PC-9 (cell line): Measurements from ENCODE around the gene APOA4. TPM values are rescaled to one million over a fixed set of nuclear protein-coding genes. Genes with fewer than 3 reads are reported as not detected.

Experiments used
- BruUV-seq: library from RNA; stranded (reverse); fragments of 400-500 nt; replicated peaks from 2 replicates; lab custom pipeline; 2021; lab: Mats Ljungman, UMichigan
- CTCF ChIA-PET: fragments of 300-600 bp; sonication (Branson Sonifier 250); formaldehyde crosslinking; loops from one replicate; lab custom pipeline; 2022; ENCODE audit warnings: antibody characterized with exemption; lab: Charles Lee
- POLR2A ChIA-PET: fragments of 300-600 bp; sonication (Branson Sonifier 250); formaldehyde crosslinking; loops from one replicate; lab custom pipeline; 2022; ENCODE audit warnings: antibody characterized with exemption; ENCODE audit not compliant: unreplicated experiment; lab: Charles Lee
- DNase-seq, 2 experiments: peaks; one replicate each; pipeline versions ENCODE4 v3.0.0 to v3.0.0-alpha.2; 2015 to 2022; ENCODE audit warnings: mixed read lengths in 1 of 2
- H2AFZ ChIP-seq: fragments of 200-600 bp; sonication (generic); 2 replicates; pipeline ENCODE4 v1.8.1; 2017; ENCODE audit warnings: antibody characterized with exemption
- H3F3A ChIP-seq: fragments of 200-600 bp; sonication (generic); 2 replicates; pipeline ENCODE4 v1.8.1; 2017; ENCODE audit warnings: antibody characterized with exemption, mild to moderate bottlenecking, low read depth; ENCODE audit not compliant: insufficient read depth
- H3K27ac ChIP-seq: fragments of 200-600 bp; sonication (generic); 2 replicates; pipeline ENCODE4 v1.6.1; 2016; ENCODE audit warnings: mixed run types
- H3K27me3 ChIP-seq: fragments of 200-600 bp; sonication (generic); 2 replicates; pipeline ENCODE4 v1.6.1; 2016; ENCODE audit warnings: low read depth, mixed run types; ENCODE audit not compliant: insufficient read depth
- H3K36me3 ChIP-seq: fragments of 200-600 bp; sonication (generic); 2 replicates; pipeline ENCODE4 v1.6.1; 2016; ENCODE audit warnings: low read depth, mixed run types
- H3K4me1 ChIP-seq: fragments of 200-600 bp; sonication (generic); replicated peaks from 2 replicates; pipeline ENCODE4 v1.6.1; 2016; ENCODE audit warnings: mixed run types; ENCODE audit not compliant: insufficient read depth
- H3K4me2 ChIP-seq: fragments of 200-600 bp; sonication (generic); 2 replicates; pipeline ENCODE4 v1.6.1; 2017; ENCODE audit warnings: mixed run types
- H3K4me3 ChIP-seq: fragments of 200-600 bp; sonication (generic); 2 replicates; pipeline ENCODE4 v1.6.1; 2016; ENCODE audit warnings: mixed run types
- H3K79me2 ChIP-seq: fragments of 200-600 bp; sonication (generic); 2 replicates; pipeline ENCODE4 v1.6.1; 2017; ENCODE audit warnings: low read depth, mixed run types
- H3K9me2 ChIP-seq: fragments of 200-600 bp; sonication (generic); 2 replicates; pipeline ENCODE4 v1.8.1; 2017; ENCODE audit warnings: mild to moderate bottlenecking; ENCODE audit not compliant: insufficient read depth
- H3K9me3 ChIP-seq: fragments of 200-600 bp; sonication (generic); 2 replicates; pipeline ENCODE4 v1.8.1; 2016; ENCODE audit warnings: low read depth; ENCODE audit not compliant: insufficient read depth
- H4K20me1 ChIP-seq: fragments of 200-600 bp; sonication (generic); 2 replicates; pipeline ENCODE4 v1.8.1; 2017; ENCODE audit not compliant: insufficient read depth
- CTCF ChIP-seq: fragments of 200-600 bp; sonication (generic); conservative IDR thresholded peaks from 2 replicates; pipeline ENCODE4 v1.6.1; 2017; ENCODE audit warnings: mixed run types, antibody characterized with exemption, mild to moderate bottlenecking, moderate library complexity
- EZH2 ChIP-seq: fragments of 200-600 bp; sonication (generic); IDR thresholded peaks from 2 replicates; pipeline ENCODE4 v1.8.0; 2017; ENCODE audit warnings: antibody characterized with exemption, low read depth
- intact Hi-C: fragments of 100-400 bp; cut with micrococcal nuclease; formaldehyde crosslinking; loops from one replicate; pipeline ENCODE4 v1.10.0; 2022; ENCODE audit not compliant: unreplicated experiment
- total RNA-seq: library from RNA; stranded (reverse); gene quantifications from 2 replicates; pipeline ENCODE4 v1.2.3, GENCODE V29; 2021

APOA4 gene
- total RNA-seq, 1 experiment from 2014 or later = not detected

- DNase-seq = no peak
- Histone ChIP-seq H3K4me2 (no peak overlapping the region), H3K36me3 (no peaks in the 10 kb centered on the region), H4K20me1 (no peaks in the 10 kb centered on the region), H3F3A (no peaks in the 10 kb centered on the region), H2AFZ (no peak overlapping the region), H3K9me2 (no peaks in the 10 kb centered on the region), H3K27ac (no peak overlapping the region), H3K4me1 (no peaks in the 10 kb centered on the region), H3K79me2 (no peaks in the 10 kb centered on the region), H3K9me3 (no peaks in the 10 kb centered on the region), H3K4me3 (no peak overlapping the region), H3K27me3 (no peaks in the 10 kb centered on the region)
- intact Hi-C loops = loop anchor here (5.0 kb wide), 1 partner anchor 51 kb away; the partner anchor contains the start of gene ZPR1
- POLR2A ChIA-PET = no interaction called here
- CTCF ChIA-PET = no interaction called here
- TF ChIP-seq CTCF = no peak
- no peak for TF ChIP-seq EZH2
- no TSS peak for BruUV-seq
Measured at GRCh38 chr11:116838321-116839084, 15.4 kb upstream of the APOA4 start.

GRCh38 chr11:116837231-116838091 lies 14.4 kb upstream of the APOA4 start, which contains the start of gene APOA1:
Gene APOA1, minus strand, starts transcription at chr11:116837622. Its CDS starts 235 bp downstream, at chr11:116837387.
- Histone ChIP-seq H2AFZ (no peak within 1 kb of the TSS), H3F3A (no peaks in the 10 kb centered on the region), H3K79me2 (no peaks in the 10 kb centered on the region), H3K27me3 (no peaks in the 10 kb centered on the region), H4K20me1 (no peaks in the 10 kb centered on the region), H3K4me1 (peaks cover 1% of the 10 kb centered on the region; the same call in 1 of the 2 replicates), H3K9me2 (no peaks in the 10 kb centered on the region), H3K4me3 (no peak within 1 kb of the TSS), H3K36me3 (no peaks in the 10 kb centered on the region), H3K4me2 (no peak within 1 kb of the TSS), H3K27ac (no peak within 1 kb of the TSS), H3K9me3 (no peaks in the 10 kb centered on the region)
- no TSS peak for BruUV-seq
- CTCF ChIA-PET = no interaction called here
- POLR2A ChIA-PET = interaction anchor here (0.6 kb wide), 1 partner anchor 8 kb away, joined by 6 read pairs; no protein-coding TSS in a partner anchor
- no peak for DNase-seq
- intact Hi-C loops = loop anchor here (5.0 kb wide), 1 partner anchor 50 kb away; the partner anchor contains the start of gene ZPR1
- TF ChIP-seq CTCF = no peak
- no peak for TF ChIP-seq EZH2

- Histone ChIP-seq H3K4me1 (peaks cover 8% of the 10 kb centered on the region; the same call in 1 of the 2 replicates), H3K9me2 (no peaks in the 10 kb centered on the region), H3K36me3 (no peaks in the 10 kb centered on the region), H3K9me3 (no peaks in the 10 kb centered on the region), H3F3A (no peaks in the 10 kb centered on the region), H3K4me3 (no peak overlapping the region), H3K27ac (no peak overlapping the region), H3K79me2 (no peaks in the 10 kb centered on the region), H3K27me3 (no peaks in the 10 kb centered on the region), H2AFZ (no peak overlapping the region), H3K4me2 (no peak overlapping the region), H4K20me1 (no peaks in the 10 kb centered on the region)
- BruUV-seq = no TSS peak
- DNase-seq = no peak
- TF ChIP-seq CTCF (no peak), EZH2 (no peak)
- CTCF ChIA-PET = interaction anchor here (0.9 to 1.8 kb wide), 2 partner anchors 46 to 129 kb away, joined by 4 to 16 read pairs; partner anchors contain the start of gene APOA5
- POLR2A ChIA-PET = no interaction called here
- intact Hi-C loops = loop anchor here (5.0 kb wide), 1 partner anchor 49 kb away; the partner anchor contains the start of gene ZPR1
Measured at GRCh38 chr11:116836632-116836991, 13.5 kb upstream of the APOA4 start.
